GM12878 (cell line): ENCODE measurements around the gene FAT1. TPM values are rescaled to one million over a fixed set of nuclear protein-coding genes. Genes with fewer than 3 reads are reported as not detected.

Experiments
- ATAC-seq: fragments of 200-7000 bp; cut with Tn5 transposase; 3 replicates; pipeline ENCODE4 v1.9.1; 2020; ENCODE audit warnings: mild to moderate bottlenecking, moderate library complexity
- BruUV-seq: library from RNA; stranded (reverse); fragments of 400-500 nt; replicated peaks from 2 replicates; lab custom pipeline; 2021; lab: Mats Ljungman, UMichigan
- CTCF ChIA-PET: fragments of 300-600 bp; sonication (Branson Sonifier 250); formaldehyde crosslinking; extraction: SDS; loops from one replicate; lab custom pipeline; 2021; ENCODE audit warnings: inconsistent platforms; lab: Yijun Ruan, JAX
- POLR2A ChIA-PET: fragments of 350-600 bp; formaldehyde crosslinking; extraction: SDS; loops from one replicate; lab custom pipeline; 2021; ENCODE audit warnings: inconsistent platforms; lab: Charles Lee
- RAD21 ChIA-PET: fragments of 300-600 bp; sonication (Branson Sonifier 250); formaldehyde crosslinking; loops from one replicate; lab custom pipeline; 2023; ENCODE audit warnings: antibody characterized with exemption; ENCODE audit not compliant: unreplicated experiment; lab: Charles Lee
- SMC1A ChIA-PET: fragments of 300-600 bp; sonication (Branson Sonifier 250); formaldehyde crosslinking; loops from one replicate; lab custom pipeline; 2023; ENCODE audit not compliant: unreplicated experiment, uncharacterized antibody; lab: Charles Lee
- DNase-seq: peaks from one replicate; pipeline ENCODE4 v3.0.0-alpha.2; 2011; ENCODE audit warnings: low read depth, low spot score
- FAIRE-seq: peaks from 3 replicates; lab custom pipeline; 2011; peaks lifted over from hg19 to GRCh38; lab: Jason Lieb, UNC
- H2AFZ ChIP-seq: 2 replicates; pipeline ENCODE4 v1.6.0; 2011; ENCODE audit warnings: low read depth, low read length, control low read depth; ENCODE audit not compliant: control insufficient read depth
- H3K27ac ChIP-seq: 2 replicates; pipeline ENCODE4 v1.5.1; 2011; ENCODE audit warnings: control low read depth; ENCODE audit not compliant: control insufficient read depth, insufficient read depth
- H3K27me3 ChIP-seq, 2 experiments: replicated peaks in 1 of 2; 2 replicates each; pipeline versions ENCODE4 v1.6.0 to v1.6.1; 2011; ENCODE audit warnings: low read length in 1 of 2; ENCODE audit not compliant: control insufficient read depth in 2 of 2, insufficient read depth in 2 of 2
- H3K36me3 ChIP-seq, 2 experiments: 2 replicates each; pipeline ENCODE4 v1.5.1; 2011; ENCODE audit warnings: low read length in 1 of 2; ENCODE audit not compliant: control insufficient read depth in 2 of 2, insufficient read depth in 2 of 2
- H3K4me1 ChIP-seq: 2 replicates; pipeline ENCODE4 v1.6.1; 2011; ENCODE audit warnings: mild to moderate bottlenecking, low read length, moderate library complexity, mixed read lengths; ENCODE audit not compliant: control insufficient read depth, insufficient read depth
- H3K4me2 ChIP-seq: 2 replicates; pipeline ENCODE4 v1.6.0; 2011; ENCODE audit warnings: control low read depth; ENCODE audit not compliant: control insufficient read depth, insufficient read depth
- H3K4me3 ChIP-seq: fragments of 200-600 bp; sonication (generic); 2 replicates; pipeline ENCODE4 v1.5.1; 2016
- H3K79me2 ChIP-seq: 2 replicates; pipeline ENCODE4 v1.6.0; 2011; ENCODE audit warnings: low read length; ENCODE audit not compliant: control insufficient read depth, insufficient read depth
- H3K9ac ChIP-seq: 2 replicates; pipeline ENCODE4 v1.8.0; 2011; ENCODE audit warnings: low read length, control low read depth, mixed read lengths; ENCODE audit not compliant: control insufficient read depth, insufficient read depth
- H3K9me3 ChIP-seq: replicated peaks from 3 replicates; pipeline ENCODE4 v1.5.1; 2011; ENCODE audit warnings: mild to moderate bottlenecking, low read length; ENCODE audit not compliant: control insufficient read depth, insufficient read depth
- H4K20me1 ChIP-seq: 2 replicates; pipeline ENCODE4 v1.6.0; 2011; ENCODE audit not compliant: control insufficient read depth, insufficient read depth
- BCL11A ChIP-seq: IDR thresholded peaks from 2 replicates; pipeline ENCODE4 v1.6.1; 2011; ENCODE audit warnings: low read depth, low read length
- CEBPB ChIP-seq, 2 experiments: fragments of 150-350 bp in 1 of 2; IDR thresholded peaks; 2 replicates each; pipeline ENCODE4 v1.6.1; 2012 to 2014; ENCODE audit warnings: low read depth in 2 of 2, low read length in 2 of 2, borderline replicate concordance in 1 of 2, inconsistent platforms in 1 of 2
- DPF2 ChIP-seq: fragments of 450-650 bp; IDR thresholded peaks from 2 replicates; pipeline ENCODE4 v1.6.1; 2017; ENCODE audit warnings: mild to moderate bottlenecking
- FOS ChIP-seq: IDR thresholded peaks from 3 replicates; pipeline ENCODE4 v1.6.1; 2011; ENCODE audit warnings: borderline replicate concordance; ENCODE audit not compliant: insufficient read length; ENCODE audit errors: extremely low read depth
- HDAC2 ChIP-seq: fragments of 200-600 bp; sonication (generic); IDR thresholded peaks from 2 replicates; pipeline ENCODE4 v1.6.1; 2017
- IKZF1 ChIP-seq: fragments of 450-650 bp; conservative IDR thresholded peaks from 2 replicates; pipeline ENCODE4 v1.6.1; 2017; ENCODE audit warnings: antibody characterized with exemption, mild to moderate bottlenecking
- NFYB ChIP-seq: IDR thresholded peaks from 2 replicates; pipeline ENCODE4 v1.6.1; 2011; ENCODE audit warnings: low read depth, mild to moderate bottlenecking, low read length, improper control_type of control experiment, moderate library complexity; ENCODE audit not compliant: insufficient read depth
- NKRF ChIP-seq: fragments of 450-650 bp; conservative IDR thresholded peaks from 2 replicates; pipeline ENCODE4 v1.6.1; 2017; ENCODE audit warnings: mild to moderate bottlenecking, moderate library complexity
- PAX8 ChIP-seq: fragments of 450-650 bp; IDR thresholded peaks from 2 replicates; pipeline ENCODE4 v1.6.1; 2017; ENCODE audit warnings: mild to moderate bottlenecking, moderate library complexity
- PBX3 ChIP-seq: IDR thresholded peaks from 2 replicates; pipeline ENCODE4 v1.6.1; 2011; ENCODE audit warnings: mild to moderate bottlenecking, low read depth, low read length, moderate library complexity; ENCODE audit not compliant: insufficient replicate concordance
- PML ChIP-seq: IDR thresholded peaks from 2 replicates; pipeline ENCODE4 v1.6.1; 2012; ENCODE audit warnings: low read length, inconsistent platforms
- SRF ChIP-seq, 2 experiments: IDR thresholded peaks; 2 replicates each; pipeline ENCODE4 v1.6.1; 2011; ENCODE audit warnings: low read depth in 2 of 2, low read length in 2 of 2, mild to moderate bottlenecking in 1 of 2, moderate library complexity in 1 of 2
- SUPT20H ChIP-seq: IDR thresholded peaks from 2 replicates; pipeline ENCODE4 v1.6.1; 2011; ENCODE audit warnings: low read depth, mild to moderate bottlenecking, low read length, moderate library complexity, borderline replicate concordance; ENCODE audit not compliant: control insufficient read depth
- TBL1XR1 ChIP-seq: IDR thresholded peaks from 2 replicates; pipeline ENCODE4 v1.6.1; 2012; ENCODE audit warnings: low read depth, low read length, improper control_type of control experiment
- YBX1 ChIP-seq: fragments of 450-650 bp; IDR thresholded peaks from 2 replicates; pipeline ENCODE4 v1.6.1; 2016; ENCODE audit warnings: antibody characterized with exemption
- ZBTB11 ChIP-seq: fragments of 450-650 bp; formaldehyde crosslinking; IDR thresholded peaks from 2 replicates; pipeline ENCODE4 v1.5.0; 2022; ENCODE audit warnings: mild to moderate bottlenecking, missing genetic modification characterization
- ZNF274 ChIP-seq: IDR thresholded peaks from one replicate; pipeline ENCODE4 v1.8.0; 2011; ENCODE audit not compliant: insufficient read length, insufficient read depth
- WGBS: methylation state at CpG from one replicate; pipeline ENCODE4 v1.1.6; 2016; ENCODE audit warnings: low lambda C conversion rate; ENCODE audit not compliant: insufficient replicate concordance, insufficient coverage; ENCODE audit errors: missing lambda C conversion rate; 5-methylcytosine and 5-hydroxymethylcytosine counted together
- in situ Hi-C: fragments of 300-500 bp; cut with MboI; formaldehyde crosslinking; loops from 9 replicates; pipeline ENCODE4 v1.14.3; 2018; ENCODE audit warnings: mixed read lengths
- intact Hi-C: fragments of 100-400 bp; cut with micrococcal nuclease; formaldehyde crosslinking; loops from one replicate; pipeline ENCODE4 v1.14.2; 2022; ENCODE audit not compliant: unreplicated experiment
- polyA plus RNA-seq, 11 experiments: library from polyadenylated mRNA; depleted of rRNA in 4 of 11; unstranded in 6 of 11; stranded (reverse) in 5 of 11; fragments of >200 nt; fragmentation: Nextera tagmentation in 4 of 11; fragmentation: Illumina TruSeq in 1 of 11; extraction: Ambion mirVana in 4 of 11; extraction: Trizol in 1 of 11; gene quantifications; 1 replicate in 1 of 11; 2 replicates in 10 of 11; pipeline versions ENCODE4 v1.2.1 to v1.2.3, GENCODE V29; 2011 to 2016; ENCODE audit warnings: inconsistent platforms in 2 of 11, missing spikeins in 2 of 11, low read depth in 1 of 11
- total RNA-seq, 4 experiments: library from RNA; depleted of rRNA in 3 of 4; stranded (reverse); fragments of >200 nt in 3 of 4; fragmentation: Illumina TruSeq in 1 of 4; extraction: Trizol in 1 of 4; gene quantifications; 2 replicates each; pipeline versions ENCODE4 v1.2.1 to v1.2.3, GENCODE V29; 2013 to 2021

The FAT1 gene
- total and polyA plus RNA-seq, 10 of the 15 experiments (the other 5 are each of a cell fraction or from before 2014, with no cell fraction given): 0.04 to 11.8 (median 0.11) TPM; not detected in 1

- TF ChIP-seq ZNF274: no peak
- no peak for TF ChIP-seq IKZF1
- no peak for TF ChIP-seq NKRF
These were observed 36.3 kb upstream of the FAT1 start (continued) for GRCh38 chr4:186759990-186760389.

GRCh38 chr4:186758929-186759682 is 35.5 kb upstream of the FAT1 start:
- no peaks in the 10 kb centered on the region for H3K9me3 ChIP-seq
- no peak overlapping the region for H2AFZ ChIP-seq
- BruUV-seq: no TSS peak
- H3K27ac ChIP-seq: no peak overlapping the region
- H3K27me3 ChIP-seq: no peaks in the 10 kb centered on the region
- ATAC-seq (no peak), FAIRE-seq (no peak), DNase-seq (no peak)
- H3K36me3 ChIP-seq: no peaks in the 10 kb centered on the region
- intact Hi-C loops: no loop called here
- POLR2A ChIA-PET: no interaction called here
- no peaks in the 10 kb centered on the region for H3K4me1 ChIP-seq
- 57% methylated on average over 35 of the region's 35 CpGs for WGBS
- H3K4me3 ChIP-seq: no peak overlapping the region
- CTCF ChIA-PET: no interaction called here
- SMC1A ChIA-PET: no interaction called here
- H4K20me1 ChIP-seq: no peaks in the 10 kb centered on the region
- no peak overlapping the region for H3K4me2 ChIP-seq
- no peak overlapping the region for H3K9ac ChIP-seq
- RAD21 ChIA-PET: no interaction called here
- in situ Hi-C loops: no loop called here
- H3K79me2 ChIP-seq: no peaks in the 10 kb centered on the region
- no peak for TF ChIP-seq BCL11A
- no peak for TF ChIP-seq SRF (IDR thresholded peaks at IDR 0.05; ENCODE audit: low read depth in 2 of 2, low read length in 2 of 2)
- TF ChIP-seq TBL1XR1: no peak
- no peak for TF ChIP-seq CEBPB (IDR thresholded peaks at IDR 0.05; ENCODE audit: borderline replicate concordance in 1 of 2, low read depth in 2 of 2, low read length in 2 of 2)
- TF ChIP-seq NFYB: no peak
- TF ChIP-seq PBX3: no peak
- TF ChIP-seq PML: no peak
- TF ChIP-seq ZBTB11 (CRISPR knock-in tag): no peak
- TF ChIP-seq YBX1: no peak
- no peak for TF ChIP-seq SUPT20H
- TF ChIP-seq DPF2: no peak
- TF ChIP-seq PAX8: no peak
- no peak for TF ChIP-seq HDAC2
- no peak for TF ChIP-seq FOS
